MCF 10A (cell line): ENCODE results near the gene WDR88. TPM values are rescaled to one million over a fixed set of nuclear protein-coding genes. Genes with fewer than 3 reads are reported as not detected.
A peak's percentile ranks its signal among the peaks of the same experiment; 100 is the strongest.

Source experiments
- BruUV-seq: library from RNA; stranded (reverse); fragments of 400-500 nt; replicated peaks from 2 replicates; lab custom pipeline; 2021; lab: Mats Ljungman, UMichigan
- CTCF ChIA-PET: fragments of 300-600 bp; sonication (Branson Sonifier 250); formaldehyde crosslinking; extraction: SDS; loops from one replicate; lab custom pipeline; 2021; ENCODE audit warnings: antibody characterized with exemption, inconsistent platforms; lab: Yijun Ruan, JAX
- POLR2A ChIA-PET: fragments of 300-600, 350-650 bp; sonication (Branson Sonifier 250); formaldehyde crosslinking; extraction: SDS; loops from one replicate; lab custom pipeline; 2020; ENCODE audit warnings: antibody characterized with exemption, inconsistent platforms; lab: Yijun Ruan, JAX
- DNase-seq: peaks from one replicate; pipeline ENCODE4 v3.0.0-alpha.2; 2018; ENCODE audit not compliant: unreplicated experiment
- H3K27ac Mint-ChIP-seq: one replicate; pipeline ENCODE4 v1.8.0; 2022; ENCODE audit warnings: mild to moderate bottlenecking, low read depth, mixed read lengths; ENCODE audit not compliant: unreplicated experiment
- H3K27me3 Mint-ChIP-seq: one replicate; pipeline ENCODE4 v1.8.0; 2022; ENCODE audit warnings: mixed read lengths; ENCODE audit not compliant: insufficient read depth, unreplicated experiment
- H3K36me3 Mint-ChIP-seq: one replicate; pipeline ENCODE4 v1.8.0; 2022; ENCODE audit warnings: mild to moderate bottlenecking, moderate library complexity, mixed read lengths; ENCODE audit not compliant: insufficient read depth, unreplicated experiment
- H3K4me1 Mint-ChIP-seq: one replicate; pipeline ENCODE4 v1.8.0; 2022; ENCODE audit warnings: mixed read lengths; ENCODE audit not compliant: insufficient read depth, unreplicated experiment
- H3K4me3 Mint-ChIP-seq: one replicate; pipeline ENCODE4 v1.8.0; 2022; ENCODE audit warnings: mild to moderate bottlenecking, moderate library complexity, mixed read lengths; ENCODE audit not compliant: unreplicated experiment
- H3K9me3 Mint-ChIP-seq: one replicate; pipeline ENCODE4 v1.8.0; 2022; ENCODE audit warnings: mixed read lengths; ENCODE audit not compliant: unreplicated experiment
- intact Hi-C: fragments of 100-400 bp; cut with micrococcal nuclease; formaldehyde crosslinking; loops from 2 replicates; pipeline ENCODE4 v1.14.1; 2022
- total RNA-seq: library from RNA; stranded (reverse); gene quantifications from 2 replicates; pipeline ENCODE4 v1.2.3, GENCODE V29; 2022
- TF ChIP-seq, protein P1 (sequence below): fragments of 200-600 bp; IDR thresholded peaks from one replicate; pipeline ENCODE4 v1.8.0; 2022; ENCODE audit warnings: antibody characterized with exemption, mild to moderate bottlenecking; ENCODE audit not compliant: unreplicated experiment

The WDR88 gene
- total RNA-seq, 1 experiment from 2014 or later, result not detected

DNA sequence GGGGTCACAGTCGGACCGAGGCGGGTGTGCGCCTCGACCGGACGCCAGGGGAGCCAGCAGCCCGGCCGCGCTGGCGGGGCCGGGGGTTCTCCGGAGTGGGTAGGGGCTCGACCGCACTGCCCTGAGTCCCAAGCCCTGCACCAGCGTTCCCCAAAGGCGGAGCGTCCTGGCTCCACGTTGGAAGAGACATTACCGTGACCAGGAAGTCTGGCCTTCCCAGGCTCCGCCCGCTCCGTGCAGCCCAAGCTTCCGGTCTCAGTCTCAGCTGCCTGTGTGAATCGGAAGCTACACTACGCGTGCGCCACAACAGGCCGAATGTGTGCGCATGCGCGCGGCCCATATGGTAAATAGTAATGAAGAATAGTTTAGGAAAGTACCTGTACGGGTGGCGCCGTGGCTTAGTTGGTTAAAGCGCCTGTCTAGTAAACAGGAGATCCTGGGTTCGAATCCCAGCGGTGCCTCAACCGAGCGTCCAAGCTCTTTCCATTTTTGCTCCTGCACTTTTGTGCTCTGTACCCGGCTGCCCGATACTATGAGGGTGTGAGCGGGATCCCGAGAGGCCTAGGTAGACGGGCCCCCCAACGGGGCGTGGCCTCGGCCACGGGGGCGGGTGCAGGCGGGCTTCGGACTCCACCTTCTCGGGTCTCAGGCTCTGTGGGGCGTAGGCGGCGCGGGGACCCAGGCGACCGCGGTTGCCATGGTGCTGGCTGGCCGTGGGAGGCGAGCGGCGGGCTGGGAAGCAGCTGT lies 44.9 kb downstream of the WDR88 start:
- BruUV-seq, result TSS peak; percentile 99
- H3K9me3 Mint-ChIP-seq, result no peaks in the 10 kb centered on the region
- CTCF ChIA-PET, result interaction anchor here (0.6 to 2.6 kb wide), 29 partner anchors 9 to 594 kb away, joined by 3 to 17 read pairs (median 4); no protein-coding TSS in a partner anchor

DNA sequence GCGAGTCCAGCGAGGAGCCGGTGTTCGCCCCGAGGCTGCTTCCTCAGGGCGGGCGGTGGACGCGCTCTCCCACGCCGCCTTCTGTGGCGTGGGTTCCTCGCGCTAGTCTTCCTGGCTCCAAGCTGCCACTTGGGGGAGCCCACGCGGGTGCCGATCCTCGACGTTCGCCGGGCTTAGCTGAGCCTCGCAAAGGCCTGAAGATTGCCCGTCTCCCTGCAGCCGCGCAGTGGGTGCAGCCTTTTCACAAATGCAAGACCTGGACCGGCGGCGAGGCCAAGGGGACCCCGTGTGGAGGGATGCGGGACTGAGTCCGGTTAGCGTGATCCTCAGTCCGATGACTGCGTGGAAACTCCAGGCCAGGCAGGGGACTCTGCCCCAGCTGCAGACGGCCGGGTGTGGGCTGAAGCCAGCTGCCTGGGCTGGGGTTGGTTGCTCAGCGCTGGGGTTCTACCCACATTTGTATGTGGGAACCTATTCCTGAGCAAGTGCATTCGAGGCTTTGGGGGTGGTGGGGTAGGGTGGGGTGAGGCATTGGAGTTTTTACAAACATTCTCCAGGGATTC lies 45.6 kb downstream of the WDR88 start:
- Mint-ChIP-seq H3K36me3 (peaks cover 12% of the 10 kb centered on the region), H3K4me1 (peaks cover 3% of the 10 kb centered on the region), H3K9me3 (no peaks in the 10 kb centered on the region), H3K27me3 (no peaks in the 10 kb centered on the region), H3K27ac (peak overlapping the region; percentile 66), H3K4me3 (peak overlapping the region; percentile 93)
- intact Hi-C loops, result loop anchor here (2.0 kb wide), 2 partner anchors 33 to 51 kb away; no protein-coding TSS in a partner anchor
- TF ChIP-seq, protein P1, sequence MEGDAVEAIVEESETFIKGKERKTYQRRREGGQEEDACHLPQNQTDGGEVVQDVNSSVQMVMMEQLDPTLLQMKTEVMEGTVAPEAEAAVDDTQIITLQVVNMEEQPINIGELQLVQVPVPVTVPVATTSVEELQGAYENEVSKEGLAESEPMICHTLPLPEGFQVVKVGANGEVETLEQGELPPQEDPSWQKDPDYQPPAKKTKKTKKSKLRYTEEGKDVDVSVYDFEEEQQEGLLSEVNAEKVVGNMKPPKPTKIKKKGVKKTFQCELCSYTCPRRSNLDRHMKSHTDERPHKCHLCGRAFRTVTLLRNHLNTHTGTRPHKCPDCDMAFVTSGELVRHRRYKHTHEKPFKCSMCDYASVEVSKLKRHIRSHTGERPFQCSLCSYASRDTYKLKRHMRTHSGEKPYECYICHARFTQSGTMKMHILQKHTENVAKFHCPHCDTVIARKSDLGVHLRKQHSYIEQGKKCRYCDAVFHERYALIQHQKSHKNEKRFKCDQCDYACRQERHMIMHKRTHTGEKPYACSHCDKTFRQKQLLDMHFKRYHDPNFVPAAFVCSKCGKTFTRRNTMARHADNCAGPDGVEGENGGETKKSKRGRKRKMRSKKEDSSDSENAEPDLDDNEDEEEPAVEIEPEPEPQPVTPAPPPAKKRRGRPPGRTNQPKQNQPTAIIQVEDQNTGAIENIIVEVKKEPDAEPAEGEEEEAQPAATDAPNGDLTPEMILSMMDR, result peak; percentile 42
- POLR2A ChIA-PET, result interaction anchor here (0.6 to 3.7 kb wide), 18 partner anchors 13 to 770 kb away, joined by 3 to 18 read pairs (median 5); partner anchors contain the start of genes CEBPG, CEP89, FAAP24 and KCTD15
- peak; percentile 62 for DNase-seq
- CTCF ChIA-PET, result interaction anchor here (0.7 to 2.6 kb wide), 17 partner anchors 10 to 229 kb away, joined by 3 to 17 read pairs (median 4); no protein-coding TSS in a partner anchor
- BruUV-seq, result no TSS peak

More for the DNA sequence above, 44.9 kb downstream of the WDR88 start:
- peaks cover 9% of the 10 kb centered on the region for H3K4me1 Mint-ChIP-seq
- H3K36me3 Mint-ChIP-seq, result peaks cover 12% of the 10 kb centered on the region
- TF ChIP-seq, protein P1, result no peak
- DNase-seq, result peak; percentile 99
- peak overlapping the region; percentile 93 for H3K4me3 Mint-ChIP-seq
- H3K27me3 Mint-ChIP-seq, result no peaks in the 10 kb centered on the region
- intact Hi-C loops, result loop anchor here (2.0 kb wide), 2 partner anchors 32 to 50 kb away; no protein-coding TSS in a partner anchor
- peak overlapping the region; percentile 66 for H3K27ac Mint-ChIP-seq
- POLR2A ChIA-PET, result interaction anchor here (0.6 to 3.7 kb wide), 24 partner anchors 9 to 771 kb away, joined by 3 to 18 read pairs (median 5); partner anchors contain the start of genes CEBPG, CEP89, FAAP24 and GPATCH1

DNA sequence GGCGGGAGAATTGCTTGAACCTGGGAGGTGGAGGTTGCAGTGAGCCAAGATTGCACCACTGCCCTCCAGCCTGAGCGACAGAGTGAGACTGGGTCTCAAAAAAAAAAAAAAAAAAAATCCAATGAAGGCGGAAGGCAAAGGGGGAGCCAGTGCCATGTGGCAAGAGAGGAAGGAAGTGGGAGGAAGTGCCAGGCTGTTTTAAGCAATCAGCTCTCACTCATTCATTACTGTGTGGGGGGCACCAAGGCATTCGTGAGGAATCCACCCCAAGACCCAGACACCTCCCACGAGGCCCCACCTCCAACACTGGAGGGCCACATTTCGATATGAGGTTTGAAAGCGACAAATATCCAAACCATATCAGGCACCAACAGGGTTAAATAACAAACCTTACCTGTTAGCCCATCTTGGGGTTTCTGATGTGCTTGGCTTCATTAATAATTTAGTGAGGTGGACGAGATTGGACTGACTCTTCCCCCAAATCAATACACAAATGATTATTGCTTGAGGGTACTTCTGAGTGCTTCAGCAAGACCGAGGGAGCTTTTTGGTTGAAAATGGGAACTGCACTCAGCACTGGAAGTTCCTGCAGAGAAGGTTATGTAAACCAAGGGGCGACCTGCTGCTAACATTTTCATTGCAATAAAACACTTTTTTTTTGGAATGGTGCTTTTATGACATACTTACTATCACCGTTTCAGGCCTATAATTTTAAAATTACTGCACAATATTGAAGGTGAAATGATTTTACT lies 54.7 kb downstream of the WDR88 start:
- no peaks in the 10 kb centered on the region for H3K4me1 Mint-ChIP-seq
- DNase-seq, result no peak
- no peaks in the 10 kb centered on the region for H3K9me3 Mint-ChIP-seq
- H3K4me3 Mint-ChIP-seq, result no peak overlapping the region
- intact Hi-C loops, result no loop called here
- POLR2A ChIA-PET, result no interaction called here
- BruUV-seq, result no TSS peak
- H3K27me3 Mint-ChIP-seq, result peaks cover 14% of the 10 kb centered on the region
- TF ChIP-seq, protein P1, result no peak
- H3K36me3 Mint-ChIP-seq, result peaks cover 4% of the 10 kb centered on the region
- CTCF ChIA-PET, result interaction anchor here (0.5 to 2.8 kb wide), 2 partner anchors 21 to 42 kb away, joined by 3 to 9 read pairs; no protein-coding TSS in a partner anchor
- no peak overlapping the region for H3K27ac Mint-ChIP-seq
